ENCODE results near the gene RAMACL.

The RAMACL gene

DNA sequence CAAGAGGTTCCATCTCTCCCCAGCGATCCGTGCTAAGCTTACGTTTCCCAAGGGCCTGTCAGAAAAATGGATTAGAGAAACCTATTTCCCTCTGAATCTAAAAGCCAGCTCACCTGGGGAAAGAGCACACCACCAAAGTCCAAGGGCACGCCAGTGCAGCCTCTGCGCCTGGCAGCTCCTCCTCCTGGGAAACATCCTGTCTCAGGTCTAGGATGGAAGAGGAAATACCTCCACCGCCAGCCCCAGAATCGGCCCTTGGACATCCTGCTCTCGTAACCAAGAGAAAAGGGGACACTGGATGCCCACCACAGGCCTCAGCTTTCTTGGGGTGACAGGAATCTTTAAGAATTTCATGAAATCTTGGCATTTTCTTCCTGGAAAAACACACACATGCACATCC lies 18.7 kb downstream of the RAMACL start:
- TF ChIP-seq CTCF (IDR thresholded peaks at IDR 0.05; ENCODE audit: extremely low read depth, insufficient read depth, missing control alignments): no peak
- in situ Hi-C loops (cut with MboI; ENCODE audit: low pct_unique_long_range_greater_than_20kb, low sequenced_read_pairs, unreplicated experiment): no loop called here
- DNase-seq (ENCODE audit: low spot score): no peak

DNA sequence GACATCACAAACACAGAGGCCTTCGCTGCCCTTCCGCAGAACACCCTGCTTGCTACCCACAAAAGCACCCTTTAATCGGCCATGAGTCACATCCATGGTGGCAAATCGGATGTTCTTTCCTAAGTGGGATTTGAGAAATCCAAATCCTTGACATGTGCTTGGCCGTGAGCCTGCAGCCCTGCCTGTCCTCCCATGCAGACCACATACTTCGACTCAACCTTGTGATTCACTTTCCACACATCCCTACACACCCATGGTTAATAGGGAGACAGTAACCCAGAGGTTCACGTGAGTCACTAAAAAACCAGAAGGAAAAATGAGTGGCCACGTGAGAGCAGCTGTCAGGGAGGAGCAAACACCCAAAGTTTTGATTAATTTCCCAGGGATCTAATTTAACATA lies 19.4 kb downstream of the RAMACL start:
- in situ Hi-C loops (cut with MboI; ENCODE audit: low pct_unique_long_range_greater_than_20kb, low sequenced_read_pairs, unreplicated experiment): no loop called here
- DNase-seq (ENCODE audit: low spot score): no peak
- TF ChIP-seq CTCF (IDR thresholded peaks at IDR 0.05; ENCODE audit: extremely low read depth, insufficient read depth, missing control alignments): no peak

DNA sequence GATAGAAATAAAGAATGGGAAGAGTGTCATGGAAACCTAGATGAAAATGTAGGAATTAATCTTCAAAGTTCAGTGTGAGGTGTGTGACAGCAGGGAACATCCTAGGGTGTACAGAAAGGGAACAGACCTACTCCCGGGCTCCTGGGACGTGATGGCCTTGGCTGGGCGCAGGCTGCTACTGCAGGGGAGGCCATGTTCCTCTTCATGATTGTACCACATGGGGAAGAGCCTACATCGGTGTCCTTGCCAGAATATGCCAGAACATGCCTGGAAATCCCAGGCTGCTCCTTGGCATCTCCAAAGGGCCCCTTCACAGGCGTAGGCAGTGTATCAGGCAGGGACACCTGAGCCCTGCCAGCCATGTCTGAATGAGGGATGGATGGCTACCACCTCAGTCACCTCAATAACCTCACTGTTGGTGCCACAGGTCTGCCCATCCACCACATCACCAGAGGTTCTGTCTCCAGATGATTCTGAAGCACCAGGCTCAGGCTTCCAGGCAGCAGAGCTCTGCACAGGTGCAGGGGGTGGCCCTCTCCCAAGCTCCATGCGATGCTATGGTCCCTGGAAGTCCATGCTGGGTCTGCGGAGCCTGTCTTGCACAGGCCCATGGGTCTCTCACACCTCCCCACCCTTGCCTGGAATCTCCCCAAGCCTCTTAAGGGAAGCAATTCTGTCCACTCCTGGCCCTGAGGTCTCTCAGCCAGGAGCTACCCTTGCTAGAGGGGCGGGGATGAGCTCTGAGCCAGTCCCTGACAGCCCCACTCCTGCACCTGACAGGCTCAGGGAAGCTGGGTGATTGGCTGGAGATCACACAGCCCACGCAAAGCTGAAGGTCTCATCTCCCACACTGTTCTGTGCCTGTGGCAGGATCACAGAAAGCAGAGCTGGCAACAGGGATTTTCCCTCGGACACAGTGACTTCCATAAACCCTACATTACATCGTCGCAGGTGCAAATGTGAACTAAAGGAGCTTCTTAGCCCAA lies 20.2 kb downstream of the RAMACL start:
- no peak for DNase-seq (ENCODE audit: low spot score)
- in situ Hi-C loops (cut with MboI; ENCODE audit: low pct_unique_long_range_greater_than_20kb, low sequenced_read_pairs, unreplicated experiment): no loop called here

GRCh38 chr6:166565084-166565967 lies 21.2 kb downstream of the RAMACL start:
- in situ Hi-C loops (cut with MboI; ENCODE audit: low pct_unique_long_range_greater_than_20kb, low sequenced_read_pairs, unreplicated experiment): no loop called here
- TF ChIP-seq CTCF (IDR thresholded peaks at IDR 0.05; ENCODE audit: extremely low read depth, insufficient read depth, missing control alignments): no peak
- no peak for DNase-seq (ENCODE audit: low spot score)

More for the DNA sequence above, 20.2 kb downstream of the RAMACL start:
- TF ChIP-seq CTCF (IDR thresholded peaks at IDR 0.05; ENCODE audit: extremely low read depth, insufficient read depth, missing control alignments): no peak

DNA sequence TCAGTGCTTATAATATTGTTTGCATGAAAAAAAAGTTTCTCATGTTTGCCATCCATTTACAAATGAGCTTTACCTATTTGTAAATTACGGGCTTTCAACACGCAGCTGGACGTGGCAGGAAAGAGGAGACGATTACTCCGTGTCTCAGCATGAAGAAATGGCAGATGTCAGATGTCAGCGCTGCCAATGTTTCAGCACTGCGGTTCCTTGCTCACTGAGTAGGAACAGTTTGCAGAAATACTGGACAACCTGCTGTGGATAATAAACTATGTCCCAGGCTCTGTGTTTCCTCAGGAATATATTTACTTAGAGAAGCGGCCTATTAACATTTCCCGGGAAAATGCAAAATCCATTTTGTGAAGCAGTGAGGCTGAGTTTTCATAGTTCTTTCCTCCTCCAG lies 22.7 kb downstream of the RAMACL start:
- in situ Hi-C loops (cut with MboI; ENCODE audit: low pct_unique_long_range_greater_than_20kb, low sequenced_read_pairs, unreplicated experiment): no loop called here
- DNase-seq (ENCODE audit: low spot score): no peak
- TF ChIP-seq CTCF (IDR thresholded peaks at IDR 0.05; ENCODE audit: extremely low read depth, insufficient read depth, missing control alignments): no peak

DNA sequence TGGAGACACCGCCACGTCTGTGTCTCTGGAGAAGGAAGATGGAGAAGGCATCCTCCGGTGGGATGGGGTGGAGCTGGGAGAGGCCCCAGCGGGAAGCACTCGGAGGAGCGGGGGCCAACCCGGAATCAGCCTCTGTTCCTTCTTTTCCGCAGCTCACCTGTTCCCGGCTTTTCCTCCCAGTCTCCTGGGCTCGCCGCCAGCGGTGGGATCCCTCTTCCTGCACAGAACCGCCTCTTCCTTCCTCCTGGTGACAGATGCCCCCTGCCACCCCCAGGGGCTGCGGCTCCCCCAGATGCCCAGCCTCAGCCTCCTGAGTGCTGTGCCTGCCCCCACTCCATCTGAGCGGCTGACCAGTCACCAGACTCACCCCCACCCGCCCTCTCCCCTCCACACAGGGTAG lies 23.3 kb downstream of the RAMACL start:
- no peak for TF ChIP-seq CTCF (IDR thresholded peaks at IDR 0.05; ENCODE audit: extremely low read depth, insufficient read depth, missing control alignments)
- no peak for DNase-seq (ENCODE audit: low spot score)
- in situ Hi-C loops (cut with MboI; ENCODE audit: low pct_unique_long_range_greater_than_20kb, low sequenced_read_pairs, unreplicated experiment): no loop called here
